NOMO-1 treated with dmso at 0.1 percent for 144 hours (cell line): ENCODE measurements around the gene BACH2.
"Not testable (repeated sequence)": the region's sequence is repeated elsewhere in the genome, so short reads cannot be mapped to it uniquely, and the experiment has no call there.

Experiments used
- DNase-seq: peaks from one replicate; lab custom pipeline; 2025; ENCODE audit not compliant: unreplicated experiment; lab: John Stamatoyannopoulos, UW

Gene BACH2

GRCh38 chr6:90186637-90187371 lies 109.8 kb downstream of the BACH2 start:
- peak; percentile 87 for DNase-seq

GRCh38 chr6:90186026-90186425 lies 110.6 kb downstream of the BACH2 start:
- no peak for DNase-seq

GRCh38 chr6:90184334-90185298 lies 112.0 kb downstream of the BACH2 start:
- no peak for DNase-seq

DNA sequence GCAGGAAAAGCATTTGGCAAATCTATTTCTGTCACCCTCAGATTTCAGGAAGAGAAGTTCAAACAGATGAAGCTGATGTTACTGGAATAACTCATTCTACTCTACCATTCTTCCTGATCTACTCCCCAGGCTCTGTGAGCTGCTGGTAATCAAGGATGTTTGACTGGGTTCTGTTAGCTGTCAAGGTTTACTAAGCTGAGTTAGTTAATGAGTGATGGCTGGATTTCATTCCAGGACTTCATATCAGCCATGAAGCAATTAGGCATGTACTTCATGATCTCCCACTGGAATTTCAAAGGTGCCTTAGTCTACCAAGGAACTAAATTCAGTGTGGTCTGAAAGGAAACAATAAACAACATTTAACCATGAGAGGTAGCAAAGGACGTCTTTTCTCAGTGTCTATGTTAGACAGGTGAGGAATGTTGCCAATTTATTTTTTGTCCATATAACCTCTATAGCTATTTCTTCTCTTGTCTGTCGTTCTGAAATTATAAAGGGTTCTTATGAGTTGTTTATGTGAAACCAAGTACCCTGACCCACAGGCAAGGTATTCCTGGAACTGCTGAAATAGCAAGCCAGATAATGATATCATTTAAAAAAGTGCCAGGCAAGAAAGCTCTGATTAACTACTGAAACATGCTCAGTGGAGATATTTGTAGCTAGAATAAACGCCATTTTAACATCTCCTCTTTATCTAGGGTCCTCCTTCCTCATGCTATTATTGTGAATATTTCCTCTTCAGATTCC lies 112.9 kb downstream of the BACH2 start:
- DNase-seq, result no peak

DNA sequence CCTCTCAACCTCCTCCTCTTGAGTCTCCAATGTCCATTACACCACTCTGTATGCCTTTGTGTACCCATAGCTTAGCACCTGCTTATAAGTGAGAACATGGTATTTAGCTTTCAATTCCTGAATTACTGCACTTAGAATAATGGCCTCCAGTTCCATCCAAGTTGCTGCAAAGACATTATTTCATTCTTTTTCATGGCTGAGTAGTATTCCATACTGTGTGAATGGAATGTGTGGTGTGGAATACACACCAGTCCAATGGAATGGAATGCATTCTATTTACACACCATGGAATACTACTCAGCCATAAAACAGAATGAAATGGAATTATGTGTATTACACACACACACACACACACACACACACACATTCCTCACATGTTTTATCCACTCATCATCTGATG lies 116.1 kb downstream of the BACH2 start:
- no peak for DNase-seq

GRCh38 chr6:90179190-90180169 lies 117.2 kb downstream of the BACH2 start:
- DNase-seq, result no peak

DNA sequence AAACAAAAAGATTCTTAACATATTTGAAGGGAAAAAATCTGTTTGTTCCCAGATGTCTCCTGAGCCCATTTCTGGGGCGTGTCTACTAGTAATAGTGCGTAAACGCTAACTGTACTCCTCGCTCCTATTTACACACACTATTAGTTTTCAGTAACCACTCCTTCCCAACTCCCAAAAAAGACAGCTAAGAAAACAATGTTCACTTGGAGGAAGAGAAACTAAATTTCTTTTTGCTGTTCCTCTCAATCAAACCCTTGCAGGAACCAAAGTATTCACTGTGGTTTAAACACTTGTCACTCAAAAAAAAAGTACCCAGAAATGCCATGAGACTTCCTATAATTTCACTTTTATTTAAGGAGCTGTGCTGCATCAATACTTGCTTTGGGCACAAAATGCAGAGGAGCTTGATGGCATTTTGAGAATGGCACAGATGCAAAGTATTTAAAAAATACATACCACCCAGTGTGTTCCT lies 118.2 kb downstream of the BACH2 start:
- no peak for DNase-seq

DNA sequence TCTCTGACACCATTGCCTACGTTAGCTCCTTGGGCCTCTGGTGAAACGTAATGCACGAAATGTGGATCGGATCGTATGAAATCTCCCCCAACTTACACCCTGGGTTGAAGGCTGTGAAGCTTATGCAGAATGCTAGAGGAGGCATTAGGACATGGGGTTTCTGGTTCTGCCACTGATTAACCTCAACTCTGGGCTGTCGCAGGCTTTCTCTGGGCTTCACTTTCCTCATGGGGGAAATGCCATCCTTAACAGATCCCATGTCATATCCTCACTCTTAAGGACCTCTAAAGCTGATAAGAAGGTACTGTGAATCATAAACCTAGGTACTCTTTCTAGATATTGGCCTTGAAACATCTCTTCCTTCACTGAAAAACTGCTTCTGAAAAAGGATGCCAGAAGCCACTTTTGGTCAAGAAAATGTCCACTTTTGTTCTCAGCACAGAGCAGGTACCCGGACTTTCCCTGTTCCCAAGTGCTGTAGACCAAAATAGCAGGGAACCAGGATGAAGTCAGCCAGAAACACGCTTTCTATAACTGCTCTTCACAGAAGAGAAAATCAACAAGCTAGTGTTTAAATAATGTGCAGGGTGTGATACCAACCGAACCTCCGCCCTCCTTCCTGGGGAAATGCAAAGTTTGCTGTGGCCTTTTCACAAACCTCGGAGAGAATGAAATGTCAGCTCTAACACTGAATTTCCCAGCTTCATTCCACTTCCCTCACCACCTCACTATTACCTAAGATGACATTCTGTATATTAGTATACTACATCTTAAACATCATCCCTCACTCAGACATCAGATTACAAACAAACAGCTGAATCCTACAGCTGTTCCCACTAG lies 118.9 kb downstream of the BACH2 start:
- no peak for DNase-seq

- DNase-seq, result no peak
These were observed 120.8 kb downstream of the BACH2 start for GRCh38 chr6:90175627-90176538.

DNA sequence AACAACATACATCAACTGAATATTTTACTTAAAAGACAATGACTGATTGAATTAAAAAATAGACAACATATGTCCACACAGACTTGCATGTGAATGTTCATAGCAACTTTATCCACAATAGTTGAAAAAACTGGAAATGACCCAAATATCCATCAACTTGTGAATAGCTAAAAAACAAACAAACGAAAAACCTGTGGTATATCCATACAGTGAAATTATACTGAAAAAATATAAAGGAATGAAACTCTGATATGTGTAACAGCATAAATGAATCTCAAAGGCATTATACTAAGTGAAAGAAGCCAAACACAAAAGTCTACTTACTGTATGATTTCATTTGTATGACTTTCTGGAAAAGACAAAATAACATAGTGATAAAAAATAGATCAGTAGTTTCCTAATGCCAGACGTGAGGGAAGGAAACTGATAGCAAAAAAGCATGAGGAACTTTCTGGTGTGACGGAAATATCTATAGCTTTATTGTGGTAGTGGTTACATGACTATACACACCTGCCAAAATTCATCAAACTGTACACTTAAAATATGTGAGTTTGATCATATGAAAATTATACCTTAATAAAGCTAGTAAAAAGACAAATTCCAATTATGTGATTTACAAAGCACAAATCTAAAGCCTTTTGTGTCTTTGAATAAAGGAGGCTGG lies 123.2 kb downstream of the BACH2 start:
- no peak for DNase-seq

DNA sequence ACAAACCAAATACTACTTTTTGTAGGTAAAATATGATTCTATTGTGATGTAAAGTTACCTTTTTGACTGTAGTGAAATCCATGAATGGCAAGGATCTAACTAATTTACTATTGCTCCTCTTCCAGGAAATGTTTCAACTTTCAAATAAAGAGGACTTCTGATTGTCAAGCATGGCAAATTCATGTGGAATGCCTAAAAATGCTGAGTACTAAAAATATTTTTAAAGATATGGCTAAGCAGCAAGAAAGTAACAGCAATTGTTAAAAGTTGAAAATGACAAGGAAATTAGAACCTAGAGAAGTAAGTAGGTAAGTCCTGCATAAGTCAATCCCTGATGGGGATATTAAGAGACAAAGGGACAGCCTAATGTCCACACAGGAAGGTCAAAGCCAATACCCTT lies 126.0 kb downstream of the BACH2 start:
- no peak for DNase-seq

DNA sequence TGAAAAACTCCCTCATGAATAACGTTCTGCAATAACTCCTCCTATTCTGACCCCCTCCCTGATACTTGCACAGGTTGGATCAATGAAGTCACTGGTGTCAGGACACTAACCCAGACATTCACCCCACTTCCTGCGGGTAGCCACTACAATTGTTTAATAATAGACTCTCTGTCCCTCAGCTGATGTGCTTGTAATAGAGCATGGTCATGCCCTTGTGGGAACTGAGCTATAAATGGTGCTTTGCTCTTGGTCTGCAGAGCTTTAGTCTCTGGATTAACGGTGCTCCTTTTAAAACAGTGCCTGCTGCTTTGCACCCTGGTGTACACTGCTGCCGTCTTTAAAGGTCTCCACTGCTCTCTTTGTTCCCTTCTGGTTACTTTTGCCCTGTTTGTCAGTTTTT lies 127.3 kb downstream of the BACH2 start:
- no peak for DNase-seq

DNA sequence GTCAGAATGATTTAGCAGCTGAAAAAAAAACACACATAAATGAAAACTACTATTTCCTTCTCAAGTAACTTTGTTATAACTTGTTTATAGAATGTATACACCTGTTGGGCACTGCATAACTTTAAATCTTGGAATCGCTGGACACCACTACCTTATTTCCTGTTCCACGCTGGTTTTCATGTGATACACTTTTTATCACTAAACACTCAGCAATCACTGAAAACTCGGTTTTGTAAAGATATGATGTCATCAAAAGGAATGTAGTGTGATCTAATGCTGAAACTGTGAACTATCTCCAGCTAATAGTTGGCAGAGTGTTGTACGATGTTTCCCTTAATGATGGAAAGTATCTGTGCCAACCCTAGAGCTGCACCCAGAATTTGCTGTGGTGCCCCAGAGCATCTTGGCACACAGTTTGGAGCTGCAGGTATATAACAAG lies 127.9 kb downstream of the BACH2 start:
- DNase-seq, result no peak

- DNase-seq, result no peak
These were observed 128.9 kb downstream of the BACH2 start for GRCh38 chr6:90167514-90168379.

- not testable (repeated sequence) for DNase-seq
These were observed 130.3 kb downstream of the BACH2 start for GRCh38 chr6:90166155-90166924.
